HG02678 (cell line): Measurements from ENCODE around the gene C16orf96.

ENCODE experiments used
- ATAC-seq: cut with Tn5 transposase; IDR thresholded peaks from one replicate; pipeline ENCODE4 v1.9.1; 2021; ENCODE audit warnings: mild to moderate bottlenecking, moderate library complexity; ENCODE audit not compliant: unreplicated experiment

C16orf96 gene

DNA sequence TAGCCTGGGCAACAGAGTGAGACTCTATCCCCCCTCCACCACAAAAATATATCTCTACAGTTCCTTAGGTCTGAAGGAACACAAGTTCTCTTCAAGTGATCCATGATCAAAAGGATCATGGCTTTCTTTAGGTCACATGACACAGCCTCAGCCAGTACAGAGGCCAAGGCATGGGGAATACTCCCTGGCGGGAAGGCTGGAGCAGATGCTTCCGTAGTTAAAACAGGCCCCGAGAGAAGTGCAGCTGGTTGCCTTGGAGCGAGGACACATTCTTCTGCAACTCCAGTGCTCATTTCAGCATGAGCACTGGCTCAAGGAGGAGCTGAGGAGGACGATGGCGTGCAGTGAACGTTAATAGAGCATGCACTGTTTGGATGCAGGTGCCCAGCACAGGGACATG is 31.1 kb upstream of the C16orf96 start:
- ATAC-seq: no peak

- no peak for ATAC-seq
Measured at GRCh38 chr16:4525634-4526277, 30.4 kb upstream of the C16orf96 start.

DNA sequence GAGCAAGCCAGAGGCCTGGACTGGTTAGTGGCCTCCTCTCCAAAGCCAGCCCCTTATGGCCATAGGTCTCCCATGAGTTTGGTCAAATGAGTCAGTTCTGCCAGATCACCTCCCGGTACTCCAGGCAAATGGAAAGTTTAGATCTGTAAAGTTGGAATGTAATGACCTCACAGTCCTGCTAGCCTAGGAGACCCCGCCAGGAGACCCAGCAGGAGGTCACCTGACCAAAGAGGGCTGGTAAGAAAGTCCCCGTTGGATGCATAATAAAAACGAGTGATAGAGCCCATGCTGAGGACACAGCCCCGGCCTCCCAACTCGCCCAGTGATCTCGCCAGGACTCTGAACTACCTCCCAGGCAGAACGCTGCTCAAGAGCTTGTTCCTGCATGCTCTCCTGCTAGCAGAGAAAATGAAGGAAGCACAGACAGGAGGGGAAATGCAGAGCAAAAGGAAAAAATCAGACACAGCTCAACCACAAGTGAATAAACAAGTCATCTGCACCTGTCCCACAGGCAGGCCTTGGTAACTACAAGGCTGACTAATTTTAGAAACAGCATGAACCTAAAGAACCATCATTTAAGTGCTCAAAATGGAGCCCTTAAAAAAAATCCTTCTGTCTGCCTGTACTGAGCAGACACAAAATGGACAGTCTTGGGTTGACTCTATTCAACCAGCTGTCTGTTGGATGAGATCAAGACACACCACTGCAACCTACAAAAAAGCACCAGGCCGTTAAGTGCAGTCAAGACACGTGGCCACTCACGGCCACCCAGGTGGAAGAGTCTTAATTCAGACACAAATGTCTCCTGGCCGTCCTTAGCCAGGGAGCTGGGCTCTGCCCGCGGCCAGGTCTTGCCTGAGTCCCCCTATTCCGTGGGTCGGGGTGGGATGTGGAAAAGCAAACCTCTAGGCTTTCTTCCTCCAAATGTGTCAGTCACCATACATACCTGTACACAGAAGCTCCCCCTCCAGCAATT is 26.8 kb upstream of the C16orf96 start:
- no peak for ATAC-seq

GRCh38 chr16:4531811-4532210 is 24.3 kb upstream of the C16orf96 start:
- ATAC-seq: no peak

- no peak for ATAC-seq
Measured at GRCh38 chr16:4532238-4532637, 23.9 kb upstream of the C16orf96 start.

DNA sequence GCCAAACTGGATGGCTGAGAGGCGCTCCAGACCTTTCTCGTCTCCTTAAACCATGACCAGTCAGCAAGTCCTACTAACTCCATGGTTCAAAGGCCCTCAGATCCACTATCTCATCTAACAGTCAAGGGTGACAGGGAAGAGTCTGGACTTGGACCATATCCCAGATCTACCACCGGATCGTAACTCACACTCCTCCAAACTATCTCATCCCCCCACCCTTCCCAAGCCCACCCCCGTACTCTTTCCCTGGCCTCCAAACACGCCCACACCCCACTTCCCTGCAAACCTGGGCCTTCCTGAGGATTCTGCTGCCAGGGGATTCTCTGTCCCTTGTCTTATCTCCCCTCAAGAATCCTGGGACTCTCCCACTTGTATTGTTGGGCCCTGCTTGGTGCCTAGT is 22.6 kb upstream of the C16orf96 start:
- no peak for ATAC-seq

- ATAC-seq: no peak
Measured at GRCh38 chr16:4534151-4534790, 21.9 kb upstream of the C16orf96 start.

- ATAC-seq: no peak
Measured at GRCh38 chr16:4535627-4536108, 20.5 kb upstream of the C16orf96 start.

DNA sequence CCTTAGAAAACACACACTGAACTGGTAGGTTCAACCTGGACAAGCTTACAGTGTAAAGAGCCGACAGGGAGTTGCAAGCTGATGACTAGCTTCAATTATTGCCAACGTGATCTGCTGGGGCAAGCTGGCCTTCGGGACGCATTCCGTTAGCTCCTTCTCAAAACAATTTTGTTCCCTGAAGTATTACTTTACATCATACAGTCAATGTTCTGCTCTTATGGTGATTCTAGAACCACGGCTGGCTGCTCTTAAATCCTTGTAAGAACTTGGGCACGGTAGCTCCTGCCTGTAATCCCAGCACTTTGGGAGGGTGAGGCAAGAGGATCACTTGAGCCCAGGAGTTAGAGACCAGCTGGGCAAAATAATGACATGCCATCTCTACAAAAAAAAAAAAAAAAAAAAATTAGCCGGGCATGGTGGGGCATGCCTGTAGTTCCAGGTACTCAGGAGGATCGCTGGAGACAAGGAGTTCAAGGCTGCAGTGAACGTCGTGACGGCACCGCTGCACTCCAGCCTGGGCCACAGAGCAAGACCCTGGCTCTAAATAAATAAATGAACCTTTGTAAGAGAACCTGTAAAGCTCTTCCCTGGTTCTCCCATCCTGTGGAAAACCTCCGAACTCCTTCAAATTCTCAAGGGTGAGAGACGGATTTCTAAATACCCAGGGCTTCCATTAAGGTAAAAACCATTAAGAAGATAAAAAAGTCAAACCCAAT is 19.6 kb upstream of the C16orf96 start:
- ATAC-seq: no peak

DNA sequence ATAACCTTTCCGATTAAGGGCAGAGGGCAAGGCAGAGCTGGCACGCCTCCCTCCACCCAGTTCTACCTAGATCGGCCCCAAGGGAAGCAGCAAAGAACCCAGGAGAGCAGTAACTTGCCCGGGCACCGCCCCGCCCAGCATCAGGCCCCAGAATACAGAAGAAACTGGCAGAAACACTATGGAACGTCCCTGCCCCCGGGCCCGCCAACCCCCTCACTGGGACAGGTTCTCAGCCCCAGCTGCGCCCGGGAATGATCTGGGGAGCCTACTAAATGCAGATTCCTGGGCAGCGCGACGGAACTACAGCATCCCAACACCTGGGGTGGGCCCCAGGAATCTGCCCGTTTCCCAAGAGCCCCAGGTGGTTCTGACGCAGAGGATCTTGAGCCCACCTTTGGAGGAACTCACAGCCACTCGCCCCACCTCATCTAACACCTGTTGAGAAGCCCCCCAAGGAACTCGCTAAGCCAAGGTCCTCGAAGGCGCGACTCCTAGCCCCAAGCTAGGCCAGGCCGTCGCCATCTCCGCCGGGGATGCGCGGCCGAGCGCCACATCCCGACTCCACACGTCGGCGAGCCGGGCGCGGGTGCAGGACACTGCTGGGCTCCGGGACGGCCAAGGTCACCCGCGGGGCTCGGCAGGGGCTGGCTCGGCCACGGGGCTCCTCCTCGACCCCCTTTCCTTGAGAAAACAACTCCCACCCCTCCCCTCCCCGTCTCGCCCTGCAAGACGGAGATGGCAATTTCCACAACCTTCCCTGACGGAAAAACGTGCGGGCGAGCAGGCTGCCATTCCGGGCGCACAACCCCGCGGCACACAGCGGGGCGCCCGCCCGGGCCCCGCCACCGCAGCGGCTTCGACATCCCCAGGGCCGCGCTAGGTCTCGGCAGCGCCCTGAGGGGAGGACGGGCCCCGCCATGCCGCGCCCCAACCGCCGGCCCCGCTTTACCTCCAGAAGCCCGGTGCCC is 18.5 kb upstream of the C16orf96 start:
- ATAC-seq: peak; percentile 19

- ATAC-seq: peak; percentile 82
Measured at GRCh38 chr16:4538350-4539235, 17.5 kb upstream of the C16orf96 start, which contains the start of gene CDIP1. Gene CDIP1 (minus strand): TSS chr16:4538773. CDS start chr16:4514130, 24,643 bp downstream.

- ATAC-seq: no peak
Measured at GRCh38 chr16:4539716-4540284, 16.3 kb upstream of the C16orf96 start.

- no peak for ATAC-seq
Measured at GRCh38 chr16:4544473-4544872, 11.7 kb upstream of the C16orf96 start.

DNA sequence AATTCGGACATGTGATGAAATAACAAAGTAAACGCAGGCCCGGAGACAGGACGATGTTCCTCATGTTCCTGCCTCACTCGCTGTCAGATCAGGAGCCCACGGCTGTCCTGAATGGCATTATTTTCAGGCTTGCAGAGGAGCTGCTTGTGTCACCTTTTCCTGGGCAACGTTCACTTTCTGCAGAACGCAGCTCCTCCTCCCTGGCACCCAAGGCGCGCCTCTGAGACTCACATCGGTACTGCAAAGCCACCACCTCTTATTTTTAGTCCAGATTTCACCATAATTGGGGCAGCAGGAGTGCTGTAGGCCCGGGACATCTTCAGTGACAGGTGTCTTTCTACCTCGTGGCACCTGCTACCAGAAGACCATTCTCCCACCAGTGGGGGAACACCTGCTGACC is 8.0 kb upstream of the C16orf96 start:
- no peak for ATAC-seq

DNA sequence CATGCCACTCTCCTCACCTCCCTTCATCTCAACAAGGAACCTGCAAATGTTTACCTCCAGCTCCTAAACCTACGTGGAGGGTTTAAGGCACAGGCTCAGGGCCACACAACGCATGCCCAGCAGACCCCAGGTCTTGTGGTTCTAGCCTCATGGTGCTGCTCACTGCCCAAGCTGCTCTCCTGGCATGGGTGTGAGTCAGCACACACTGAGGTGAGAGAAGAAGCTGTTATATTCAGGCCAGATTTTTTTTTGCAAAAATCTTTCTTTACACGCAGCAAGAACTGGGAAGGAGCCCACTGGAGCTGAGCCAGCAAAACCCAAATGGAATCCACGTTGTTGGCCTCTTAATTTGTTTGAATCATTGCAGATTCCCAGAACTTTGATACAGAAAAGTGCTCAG is 5.5 kb upstream of the C16orf96 start:
- ATAC-seq: no peak

DNA sequence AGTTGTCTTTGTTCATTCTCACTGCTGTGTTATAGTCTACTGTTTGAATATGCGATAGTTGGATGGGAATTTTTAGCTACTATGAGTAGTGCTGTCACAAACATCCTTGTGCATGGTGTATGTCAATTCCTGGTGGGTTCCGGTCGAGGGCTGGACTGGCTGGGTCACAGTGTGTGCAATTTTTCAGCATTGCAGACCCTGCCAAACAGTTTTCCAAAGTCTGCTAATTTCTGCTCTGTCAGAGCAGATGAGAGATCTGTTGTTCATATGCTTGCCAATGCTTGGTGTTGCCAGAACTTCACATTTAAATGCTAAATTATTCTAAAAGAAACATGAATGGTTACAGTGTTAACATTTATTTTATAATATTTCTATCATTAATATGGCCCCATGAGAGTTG is 3.6 kb upstream of the C16orf96 start:
- ATAC-seq: no peak

DNA sequence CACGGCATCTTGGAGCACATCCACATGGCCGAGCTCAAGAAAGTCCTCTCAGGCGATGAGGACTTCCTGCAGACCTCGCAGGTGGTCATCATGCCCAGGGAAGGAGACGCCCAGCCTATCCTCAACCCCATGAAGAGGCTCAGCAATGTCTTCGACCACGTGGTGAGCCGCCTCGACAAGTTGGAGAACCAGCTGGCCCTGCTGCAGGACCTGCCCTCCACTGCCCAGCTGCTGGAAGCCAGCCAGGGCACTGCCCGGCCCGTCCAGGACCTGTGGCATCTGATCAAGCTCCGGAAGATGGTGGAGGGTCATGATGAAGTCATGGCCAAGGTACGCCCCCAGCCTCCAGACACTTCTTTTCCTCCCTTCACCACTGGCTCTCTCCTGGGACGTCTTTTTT is 440 bp downstream of the C16orf96 start:
- ATAC-seq: no peak

- no peak for ATAC-seq
Measured at GRCh38 chr16:4557973-4558372, 1.8 kb downstream of the C16orf96 start.
